Psoas muscle (tissue), 8 donors: ENCODE measurements around the gene PCNX2. TPM values are rescaled to one million over a fixed set of nuclear protein-coding genes. Genes with fewer than 3 reads are reported as not detected.

Experiments
- ATAC-seq, 4 donors: fragments of 200-7000 bp; cut with Tn5 transposase; one replicate each; pipeline ENCODE4 v1.9.1; 2020; ENCODE audit warnings: moderate library complexity in 3 of 4, mild to moderate bottlenecking in 2 of 4
- DNase-seq, 2 donors: peaks; one replicate each; pipeline ENCODE4 v3.0.0-alpha.2; 2020
- H3K27ac ChIP-seq: fragments of 200-600 bp; one replicate; pipeline ENCODE4 v1.8.0; 2022
- H3K27me3 ChIP-seq, 3 donors: fragments of 200-600 bp in 1 of 3; one replicate each; pipeline versions ENCODE4 v1.6.1 to v1.8.0; 2013 to 2022; ENCODE audit warnings: low read length in 2 of 3, mild to moderate bottlenecking in 2 of 3, moderate library complexity in 1 of 3; ENCODE audit not compliant: insufficient read depth in 3 of 3
- H3K36me3 ChIP-seq, 2 donors: fragments of 200-600 bp in 1 of 2; one replicate each; pipeline versions ENCODE4 v1.6.1 to v1.8.0; 2013 to 2022; ENCODE audit warnings: low read depth in 1 of 2, mild to moderate bottlenecking in 1 of 2, moderate library complexity in 1 of 2; ENCODE audit not compliant: insufficient read depth in 1 of 2
- H3K4me1 ChIP-seq: fragments of 200-600 bp; one replicate; pipeline ENCODE4 v1.8.0; 2022
- H3K4me3 ChIP-seq: fragments of 200-600 bp; one replicate; pipeline ENCODE4 v1.8.0; 2022; ENCODE audit warnings: mild to moderate bottlenecking
- H3K9me3 ChIP-seq: fragments of 200-600 bp; one replicate; pipeline ENCODE4 v1.8.0; 2022
- CTCF ChIP-seq: fragments of 200-600 bp; IDR thresholded peaks from one replicate; pipeline ENCODE4 v1.8.0; 2022; ENCODE audit warnings: antibody characterized with exemption
- WGBS, 3 donors: extraction: QIAGEN DNeasy Blood & Tissue Kit; methylation state at CpG; one replicate each; pipeline versions ENCODE4 v1.1.6 to v1.1.7; 2013; 5-methylcytosine and 5-hydroxymethylcytosine counted together
- intact Hi-C, 2 donors: fragments of 100-400 bp; cut with DNase I; formaldehyde crosslinking; loops; one replicate each; pipeline versions ENCODE4 v1.11.0 to v1.14.2; 2022
- polyA plus RNA-seq, 3 donors: library from polyadenylated mRNA; stranded (reverse); fragments of 200-250 nt; gene quantifications; one replicate each; pipeline ENCODE4 v1.2.3, GENCODE V29; 2013
- total RNA-seq, 4 donors: library from RNA; stranded (reverse); fragmentation: NEBNext Ultra II Directional in 2 of 4; extraction: Animal tissue kit (Norgen Biotek cat#: 25700) in 2 of 4; gene quantifications; one replicate each; pipeline versions ENCODE4 v1.2.1 to v1.2.4, GENCODE V29; 2021 to 2023
- donor health status: healthy with polysubstance abuse.
- donor health status: DM: no; HTN: no; CAD: no; lungs with moderate emphysema.
- donor health status: Bipolar disorder and iron deficiency.
- donor health status: healthy.
- donor health status: DM: yes; HTN: yes; CAD: no.
- donor health status: DM: no; HTN: no; CAD: no.
- donor health status: DM: no; HTN: no; CAD: no.
- donor health status: DM: yes; HTN: yes; CAD: no.

Gene PCNX2
- total and polyA plus RNA-seq, 7 donors, result 0.16 to 1.1 (median 0.54) TPM

GRCh38 chr1:233190987-233191386 is 104.5 kb downstream of the PCNX2 start:
- ATAC-seq (no peak), DNase-seq (no peak)
- WGBS, 3 donors, result 82 to 87% (median 86%) methylated on average over 5 of the region's 5 CpGs
- no peaks in the 10 kb centered on the region for H3K4me1 ChIP-seq
- H3K27me3 ChIP-seq, result no peaks in the 10 kb centered on the region
- no peak overlapping the region for H3K27ac ChIP-seq
- H3K36me3 ChIP-seq, result no peaks in the 10 kb centered on the region
- H3K9me3 ChIP-seq, result peaks cover 7% of the 10 kb centered on the region
- no peak overlapping the region for H3K4me3 ChIP-seq
- intact Hi-C loops, result no loop called here
- no peak for TF ChIP-seq CTCF

GRCh38 chr1:233189526-233189925 is 106.0 kb downstream of the PCNX2 start:
- peaks cover 6% of the 10 kb centered on the region for H3K9me3 ChIP-seq
- H3K27ac ChIP-seq, result no peak overlapping the region
- TF ChIP-seq CTCF, result no peak
- WGBS, 3 donors, result 74 to 83% (median 79%) methylated on average over 3 of the region's 3 CpGs
- DNase-seq, result no peak
- intact Hi-C loops, result no loop called here
- no peaks in the 10 kb centered on the region for H3K36me3 ChIP-seq
- no peaks in the 10 kb centered on the region for H3K4me1 ChIP-seq
- ATAC-seq, result no peak
- H3K27me3 ChIP-seq, result no peaks in the 10 kb centered on the region
- H3K4me3 ChIP-seq, result no peak overlapping the region

- Histone ChIP-seq H3K36me3 (no peaks in the 10 kb centered on the region), H3K4me3 (no peak overlapping the region), H3K27me3 (no peaks in the 10 kb centered on the region), H3K27ac (no peak overlapping the region), H3K9me3 (no peaks in the 10 kb centered on the region), H3K4me1 (no peaks in the 10 kb centered on the region)
- no peak for ATAC-seq
- no peak for DNase-seq
- intact Hi-C loops, result no loop called here
- 70 to 78% (median 77%) methylated on average over 4 of the region's 4 CpGs for WGBS, 3 donors
- TF ChIP-seq CTCF, result no peak
These were observed 107.5 kb downstream of the PCNX2 start for GRCh38 chr1:233188061-233188460.

GRCh38 chr1:233183226-233184020 is 112.1 kb downstream of the PCNX2 start:
- Histone ChIP-seq H3K4me3 (no peak overlapping the region), H3K27me3 (no peaks in the 10 kb centered on the region), H3K27ac (no peak overlapping the region), H3K9me3 (no peaks in the 10 kb centered on the region), H3K4me1 (no peaks in the 10 kb centered on the region), H3K36me3 (no peaks in the 10 kb centered on the region)
- intact Hi-C loops, result no loop called here
- 70 to 76% (median 75%) methylated on average over 8 of the region's 8 CpGs for WGBS, 3 donors
- no peak for TF ChIP-seq CTCF
- DNase-seq (no peak), ATAC-seq (no peak)

GRCh38 chr1:233182587-233182986 is 112.9 kb downstream of the PCNX2 start:
- no peaks in the 10 kb centered on the region for H3K9me3 ChIP-seq
- H3K27me3 ChIP-seq, result no peaks in the 10 kb centered on the region
- no peak for DNase-seq
- no peak for TF ChIP-seq CTCF
- no peak overlapping the region for H3K27ac ChIP-seq
- no peaks in the 10 kb centered on the region for H3K36me3 ChIP-seq
- no peak overlapping the region for H3K4me3 ChIP-seq
- 91 to 94% (median 92%) methylated on average over 2 of the region's 2 CpGs for WGBS, 3 donors
- intact Hi-C loops, result no loop called here
- no peak for ATAC-seq
- no peaks in the 10 kb centered on the region for H3K4me1 ChIP-seq
